ENCODE results near the gene PDE8B. TPM values are rescaled to one million over a fixed set of nuclear protein-coding genes. Genes with fewer than 3 reads are reported as not detected.

PDE8B gene
- polyA plus RNA-seq, 1 experiment, result 0.02 TPM

GRCh38 chr5:77397686-77398292 is 187.3 kb downstream of the PDE8B start:
- H3K9me3 ChIP-seq (ENCODE audit: control insufficient read depth, insufficient read depth, low read length), result no peaks in the 10 kb centered on the region
- H3K4me3 ChIP-seq (ENCODE audit: low read depth, low read length), result no peak overlapping the region
- TF ChIP-seq CTCF (IDR thresholded peaks at IDR 0.05; ENCODE audit: low read depth, low read length), result no peak
- CTCF ChIA-PET, result interaction anchor here (2.1 kb wide), 1 partner anchor 95 kb away, joined by 4 read pairs; the partner anchor contains the start of gene WDR41
- peaks cover 2% of the 10 kb centered on the region for H3K27me3 ChIP-seq (ENCODE audit: control insufficient read depth, insufficient read depth, low read length)
- H3K27ac ChIP-seq (ENCODE audit: low read depth, low read length), result no peak overlapping the region
- no peak for DNase-seq (ENCODE audit: low read depth, low spot score)
- POLR2A ChIA-PET, result no interaction called here

- H3K27me3 ChIP-seq (ENCODE audit: control insufficient read depth, insufficient read depth, low read length), result peaks cover 2% of the 10 kb centered on the region
- no peaks in the 10 kb centered on the region for H3K9me3 ChIP-seq (ENCODE audit: control insufficient read depth, insufficient read depth, low read length)
- H3K27ac ChIP-seq (ENCODE audit: low read depth, low read length), result no peak overlapping the region
- no peak for DNase-seq (ENCODE audit: low read depth, low spot score)
- TF ChIP-seq CTCF (IDR thresholded peaks at IDR 0.05; ENCODE audit: low read depth, low read length), result no peak
- no peak overlapping the region for H3K4me3 ChIP-seq (ENCODE audit: low read depth, low read length)
- CTCF ChIA-PET, result no interaction called here
- POLR2A ChIA-PET, result no interaction called here
Measured at GRCh38 chr5:77398458-77398857, 188.0 kb downstream of the PDE8B start.

- POLR2A ChIA-PET, result no interaction called here
- Histone ChIP-seq H3K27me3 (ENCODE audit: control insufficient read depth, insufficient read depth, low read length) (peaks cover 2% of the 10 kb centered on the region), H3K9me3 (ENCODE audit: control insufficient read depth, insufficient read depth, low read length) (no peaks in the 10 kb centered on the region), H3K27ac (ENCODE audit: low read depth, low read length) (no peak overlapping the region), H3K4me3 (ENCODE audit: low read depth, low read length) (no peak overlapping the region)
- no peak for DNase-seq (ENCODE audit: low read depth, low spot score)
- TF ChIP-seq CTCF (IDR thresholded peaks at IDR 0.05; ENCODE audit: low read depth, low read length), result no peak
- CTCF ChIA-PET, result no interaction called here
Measured at GRCh38 chr5:77398896-77399295, 188.4 kb downstream of the PDE8B start.

- Histone ChIP-seq H3K27me3 (ENCODE audit: control insufficient read depth, insufficient read depth, low read length) (peaks cover 2% of the 10 kb centered on the region), H3K4me3 (ENCODE audit: low read depth, low read length) (no peak overlapping the region), H3K9me3 (ENCODE audit: control insufficient read depth, insufficient read depth, low read length) (no peaks in the 10 kb centered on the region), H3K27ac (ENCODE audit: low read depth, low read length) (no peak overlapping the region)
- DNase-seq (ENCODE audit: low read depth, low spot score), result no peak
- CTCF ChIA-PET, result no interaction called here
- POLR2A ChIA-PET, result no interaction called here
- no peak for TF ChIP-seq CTCF (IDR thresholded peaks at IDR 0.05; ENCODE audit: low read depth, low read length)
Measured at GRCh38 chr5:77400645-77401044, 190.2 kb downstream of the PDE8B start.

GRCh38 chr5:77402796-77403195 is 192.3 kb downstream of the PDE8B start:
- ChIA-PET CTCF (no interaction called here), POLR2A (no interaction called here)
- H3K27ac ChIP-seq (ENCODE audit: low read depth, low read length), result no peak overlapping the region
- H3K4me3 ChIP-seq (ENCODE audit: low read depth, low read length), result no peak overlapping the region
- no peak for TF ChIP-seq CTCF (IDR thresholded peaks at IDR 0.05; ENCODE audit: low read depth, low read length)
- DNase-seq (ENCODE audit: low read depth, low spot score), result no peak
- H3K9me3 ChIP-seq (ENCODE audit: control insufficient read depth, insufficient read depth, low read length), result no peaks in the 10 kb centered on the region
- peaks cover 2% of the 10 kb centered on the region for H3K27me3 ChIP-seq (ENCODE audit: control insufficient read depth, insufficient read depth, low read length)
